DOHH2 (cell line): Measurements from ENCODE around the gene INHBC.

ENCODE experiments used
- EZH2phosphoT487 ChIP-seq: fragments of 200-600 bp; sonication (generic); IDR thresholded peaks from 2 replicates; pipeline ENCODE4 v1.6.1; 2017; ENCODE audit warnings: borderline replicate concordance, mild to moderate bottlenecking, antibody characterized with exemption, low read length, moderate library complexity, mixed read lengths
- TF ChIP-seq, protein P1 (sequence below): fragments of 200-600 bp; sonication (generic); IDR thresholded peaks from one replicate; pipeline ENCODE4 v1.5.1; 2014; ENCODE audit warnings: antibody characterized with exemption, mild to moderate bottlenecking, low read depth, low read length; ENCODE audit not compliant: poor library complexity, severe bottlenecking

DNA sequence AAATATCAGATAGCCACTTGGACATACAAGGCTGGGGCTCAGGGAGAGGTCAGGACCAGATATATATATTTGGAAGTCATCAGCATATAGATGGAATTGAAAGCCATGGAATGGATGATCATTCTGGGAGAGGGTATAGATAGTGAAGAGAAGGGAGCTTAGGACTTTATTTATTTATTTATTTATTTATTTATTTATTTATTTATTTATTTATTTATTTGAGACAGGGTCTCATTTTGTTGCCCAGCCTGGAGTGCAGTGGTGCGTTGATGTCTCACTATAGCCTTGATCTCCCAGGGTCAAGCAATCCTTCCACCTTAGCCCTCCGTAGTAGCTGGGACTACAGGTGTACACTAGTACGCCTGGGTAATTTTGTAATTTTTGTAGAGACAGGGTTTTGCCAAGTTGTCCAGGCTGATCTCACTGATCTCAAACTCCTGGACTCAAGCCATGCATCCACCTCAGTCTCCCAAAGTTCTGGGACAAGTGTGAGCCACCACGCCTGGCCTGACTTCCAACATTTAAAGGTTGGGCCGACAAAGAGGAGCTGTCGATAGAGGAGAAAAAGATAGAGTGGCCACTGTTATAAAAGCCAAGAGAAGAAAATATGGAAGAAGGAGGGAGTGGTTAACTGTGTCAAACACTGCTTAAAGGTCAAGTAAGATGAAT is 11.8 kb downstream of the INHBC start:
- TF ChIP-seq, protein P1, sequence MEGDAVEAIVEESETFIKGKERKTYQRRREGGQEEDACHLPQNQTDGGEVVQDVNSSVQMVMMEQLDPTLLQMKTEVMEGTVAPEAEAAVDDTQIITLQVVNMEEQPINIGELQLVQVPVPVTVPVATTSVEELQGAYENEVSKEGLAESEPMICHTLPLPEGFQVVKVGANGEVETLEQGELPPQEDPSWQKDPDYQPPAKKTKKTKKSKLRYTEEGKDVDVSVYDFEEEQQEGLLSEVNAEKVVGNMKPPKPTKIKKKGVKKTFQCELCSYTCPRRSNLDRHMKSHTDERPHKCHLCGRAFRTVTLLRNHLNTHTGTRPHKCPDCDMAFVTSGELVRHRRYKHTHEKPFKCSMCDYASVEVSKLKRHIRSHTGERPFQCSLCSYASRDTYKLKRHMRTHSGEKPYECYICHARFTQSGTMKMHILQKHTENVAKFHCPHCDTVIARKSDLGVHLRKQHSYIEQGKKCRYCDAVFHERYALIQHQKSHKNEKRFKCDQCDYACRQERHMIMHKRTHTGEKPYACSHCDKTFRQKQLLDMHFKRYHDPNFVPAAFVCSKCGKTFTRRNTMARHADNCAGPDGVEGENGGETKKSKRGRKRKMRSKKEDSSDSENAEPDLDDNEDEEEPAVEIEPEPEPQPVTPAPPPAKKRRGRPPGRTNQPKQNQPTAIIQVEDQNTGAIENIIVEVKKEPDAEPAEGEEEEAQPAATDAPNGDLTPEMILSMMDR, result no peak
- TF ChIP-seq EZH2phosphoT487, result no peak
